ENCODE results near the gene SYT14.

The SYT14 gene

GRCh38 chr1:210214573-210215409, 276.8 kb downstream of the SYT14 start:
- DNase-seq: no peak

DNA sequence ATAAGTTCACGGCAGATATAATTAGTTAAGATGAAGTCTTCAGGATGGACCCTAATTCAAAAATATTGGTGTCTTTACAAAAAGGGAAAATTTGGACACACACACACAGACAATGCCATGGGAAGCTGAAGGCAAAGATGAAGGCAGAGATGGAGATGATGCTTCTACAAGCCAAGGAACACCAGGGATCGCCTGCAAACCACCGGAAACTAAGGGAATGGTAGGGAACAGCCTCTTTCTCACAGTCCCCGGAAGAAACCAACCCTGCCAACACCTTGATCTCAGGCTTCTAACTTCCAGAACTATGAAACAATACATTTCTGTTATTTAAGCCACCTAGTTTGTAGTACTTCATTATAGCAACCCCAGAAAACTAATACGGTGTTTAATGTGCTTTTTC, 279.5 kb downstream of the SYT14 start:
- DNase-seq: no peak

- no peak for DNase-seq
Measured at GRCh38 chr1:210218047-210218446, 280.0 kb downstream of the SYT14 start.
